Cardiac septum (tissue), 1 donor: ENCODE results near the gene MPPED2. TPM values are rescaled to one million over a fixed set of nuclear protein-coding genes. Genes with fewer than 3 reads are reported as not detected.

ENCODE experiments used
- DNase-seq: peaks from one replicate; pipeline ENCODE4 v3.0.0-alpha.2; 2020; ENCODE audit warnings: low spot score
- intact Hi-C: fragments of 100-400 bp; cut with DNase I; formaldehyde crosslinking; loops from one replicate; pipeline ENCODE4 v1.14.0; 2022
- total RNA-seq: library from RNA; stranded (reverse); fragmentation: NEBNext Ultra II Directional; extraction: Animal tissue kit (Norgen Biotek cat#: 25700); gene quantifications from one replicate; pipeline ENCODE4 v1.2.1, GENCODE V29; 2021
- donor health status: DM: no; HTN: no; CAD: no.

Gene MPPED2
- total RNA-seq, 1 donor from 2014 or later, result 8.2 TPM

DNA sequence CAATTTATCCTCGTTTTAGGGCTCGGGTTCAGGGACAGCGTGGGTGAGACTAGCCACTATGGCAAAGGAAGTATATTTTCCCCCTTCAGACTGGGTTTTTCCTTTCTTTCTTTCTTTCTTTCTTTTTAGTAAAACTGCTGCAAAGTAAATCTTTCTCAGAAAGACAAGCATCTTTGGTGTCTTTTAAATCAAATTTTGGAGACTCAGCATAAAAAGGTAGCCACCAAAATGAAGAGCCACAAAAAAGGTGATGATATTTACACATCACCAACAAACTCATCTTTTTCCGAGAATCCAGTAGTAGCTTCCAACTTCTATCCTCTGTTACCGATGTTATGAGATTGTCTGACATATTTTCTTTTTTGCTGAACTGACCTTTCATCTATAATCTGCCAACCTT is 88.6 kb downstream of the MPPED2 start:
- DNase-seq, result no peak
- intact Hi-C loops, result no loop called here

DNA sequence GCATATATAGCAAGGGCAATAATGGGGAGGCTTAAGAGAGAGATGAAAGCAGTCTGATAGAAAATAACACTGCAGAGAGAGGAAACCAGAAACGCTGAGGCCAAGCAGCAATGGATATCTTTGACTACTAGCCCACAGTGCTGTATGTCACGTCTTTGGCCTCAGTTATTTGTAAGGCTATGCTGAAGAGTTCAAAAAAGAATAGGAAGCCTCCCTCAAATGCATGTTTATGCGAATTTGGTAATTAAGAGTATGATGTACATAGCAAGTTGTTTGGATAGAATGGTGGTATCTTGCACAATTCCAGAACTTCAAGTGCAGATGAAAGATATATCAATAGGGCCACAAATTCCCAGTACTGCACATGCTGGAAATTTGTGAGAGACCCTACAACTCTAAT is 89.2 kb downstream of the MPPED2 start:
- intact Hi-C loops, result no loop called here
- DNase-seq, result no peak

DNA sequence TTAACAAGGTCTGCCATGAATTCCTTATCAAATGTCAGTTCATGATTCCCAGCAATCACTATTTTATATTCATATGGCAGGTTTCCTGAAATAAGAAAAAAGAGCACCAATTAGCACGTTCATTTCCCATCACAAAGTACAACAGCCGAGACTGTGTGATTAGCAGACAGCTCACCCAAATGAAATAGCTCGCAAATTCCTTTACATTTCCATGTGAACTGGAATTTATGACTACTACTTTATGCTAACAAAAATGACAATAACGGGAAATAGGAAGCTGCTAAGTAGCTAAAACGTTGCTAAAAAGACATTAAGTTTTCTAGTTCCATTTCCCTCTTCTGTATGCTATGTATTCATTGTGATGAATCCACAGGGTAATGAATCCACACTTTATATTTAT is 90.7 kb downstream of the MPPED2 start:
- intact Hi-C loops, result no loop called here
- no peak for DNase-seq

GRCh38 chr11:30489511-30489910 is 96.6 kb downstream of the MPPED2 start:
- no peak for DNase-seq
- intact Hi-C loops, result no loop called here

DNA sequence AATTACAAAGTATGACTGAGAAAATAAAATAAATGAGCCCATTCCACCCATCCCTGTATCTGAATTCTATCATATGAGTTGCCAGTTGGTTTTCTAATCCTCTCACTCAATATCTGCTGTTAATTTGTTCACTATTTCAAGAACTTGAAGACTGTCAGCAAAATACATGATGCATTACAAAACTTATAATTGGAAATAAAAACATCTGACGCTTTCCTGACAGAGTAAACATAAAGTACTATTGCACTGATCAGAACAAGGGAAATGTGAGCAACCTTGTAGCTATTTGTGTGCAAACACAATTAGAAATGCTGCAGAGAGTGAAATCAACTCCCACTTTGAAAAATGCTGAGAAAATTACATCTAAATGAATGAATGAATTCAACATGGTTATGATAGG is 97.1 kb downstream of the MPPED2 start:
- no peak for DNase-seq
- intact Hi-C loops, result no loop called here

DNA sequence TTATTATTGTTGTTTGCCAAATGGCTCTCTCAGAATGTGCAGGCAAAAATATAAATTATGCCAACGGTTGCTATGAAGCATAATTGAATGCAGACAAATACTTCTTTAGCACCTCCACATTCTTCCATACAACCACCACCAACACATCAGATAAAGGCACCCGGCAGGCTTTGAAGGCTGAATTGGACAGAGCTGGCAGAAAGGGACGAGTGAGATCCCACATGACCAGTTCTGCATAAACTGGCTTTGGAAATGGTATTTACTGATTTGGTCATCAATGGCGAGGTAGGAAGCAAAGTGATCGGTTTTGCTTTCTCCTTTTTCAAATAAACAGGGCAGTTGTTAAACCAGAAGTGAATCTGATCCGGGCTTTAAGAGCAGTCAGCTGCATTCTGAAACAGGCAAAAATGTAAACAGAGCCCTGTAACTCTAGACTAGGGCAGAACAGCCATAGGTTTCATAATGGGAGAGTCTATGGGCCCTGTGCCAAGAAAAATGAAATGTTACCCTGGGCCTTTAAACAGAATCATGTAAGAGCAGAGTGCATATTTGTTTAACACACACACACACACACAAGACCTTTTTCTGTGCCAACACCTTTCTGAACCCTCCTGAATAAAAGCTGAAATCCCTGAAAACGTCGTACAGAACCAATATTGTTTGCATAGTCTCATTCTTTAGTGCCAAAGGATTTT is 97.7 kb downstream of the MPPED2 start:
- no peak for DNase-seq
- intact Hi-C loops, result no loop called here

GRCh38 chr11:30487200-30487898 is 98.8 kb downstream of the MPPED2 start:
- no peak for DNase-seq
- intact Hi-C loops, result no loop called here

- no peak for DNase-seq
These were observed 100.4 kb downstream of the MPPED2 start for GRCh38 chr11:30485756-30486155.

DNA sequence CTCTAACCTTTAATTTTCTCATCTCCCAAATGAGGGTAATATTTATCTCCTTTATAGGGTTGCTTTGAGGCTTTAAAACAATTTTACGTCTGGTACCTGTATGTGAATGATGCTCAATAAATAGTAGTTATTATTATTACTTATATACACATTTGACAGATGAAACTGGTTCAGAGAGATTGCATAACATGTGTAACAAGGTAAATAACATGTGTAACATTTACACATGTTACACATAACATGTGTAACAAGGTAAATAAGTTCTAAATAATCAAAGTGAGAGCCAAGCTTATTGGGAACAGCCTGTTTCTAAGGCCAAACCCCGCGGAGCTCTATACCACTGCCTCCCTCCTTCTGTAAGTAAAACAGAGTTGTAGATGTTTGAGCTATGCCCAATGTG is 100.9 kb downstream of the MPPED2 start:
- DNase-seq, result no peak
- intact Hi-C loops, result no loop called here

More at GRCh38 chr11:30485756-30486155, 100.4 kb downstream of the MPPED2 start:
- intact Hi-C loops, result no loop called here

DNA sequence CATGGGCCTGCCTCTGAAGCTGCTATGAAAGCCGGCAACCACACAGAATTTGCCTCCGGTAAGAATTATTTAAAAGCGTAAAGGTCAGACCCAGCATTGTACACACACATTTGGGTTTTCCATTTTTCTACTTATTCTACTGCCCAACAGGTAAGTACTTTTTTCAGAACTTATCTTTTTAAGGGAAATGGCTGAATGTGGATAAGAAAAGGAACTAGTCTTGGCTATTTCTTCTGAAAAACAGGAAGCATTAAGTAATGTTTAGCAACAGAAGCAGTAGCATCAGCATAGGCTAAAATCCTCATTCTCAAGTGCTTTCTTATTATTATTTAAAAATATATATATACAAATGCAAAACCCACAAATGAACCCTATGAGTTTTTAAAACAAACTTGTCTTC is 103.1 kb downstream of the MPPED2 start:
- DNase-seq, result no peak
- intact Hi-C loops, result loop anchor here (2.0 kb wide), 1 partner anchor 102 kb away; no protein-coding TSS in a partner anchor

DNA sequence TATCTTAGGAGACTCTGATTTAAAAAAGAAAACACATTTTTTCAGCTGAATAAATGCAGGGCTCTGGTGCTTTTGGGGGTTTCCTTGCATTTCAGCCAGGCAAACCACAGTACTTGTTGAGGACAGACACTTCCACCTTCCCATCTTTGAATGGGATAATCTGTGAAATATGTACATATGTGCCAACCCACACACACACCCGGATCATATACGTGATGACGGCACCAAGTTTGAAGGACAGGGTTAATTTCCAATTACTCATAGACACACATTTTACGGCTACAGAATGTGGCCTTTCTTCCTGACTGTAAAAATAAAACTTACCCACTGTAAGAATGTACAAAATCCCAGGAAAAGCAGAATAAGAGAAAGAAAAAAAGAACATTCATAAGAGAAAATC is 104.4 kb downstream of the MPPED2 start:
- intact Hi-C loops, result loop anchor here (2.0 kb wide), 1 partner anchor 103 kb away; no protein-coding TSS in a partner anchor
- DNase-seq, result no peak

GRCh38 chr11:30481330-30481729 is 104.8 kb downstream of the MPPED2 start:
- intact Hi-C loops, result no loop called here
- DNase-seq, result no peak

GRCh38 chr11:30479899-30480298 is 106.3 kb downstream of the MPPED2 start:
- DNase-seq, result no peak
- intact Hi-C loops, result no loop called here

GRCh38 chr11:30478923-30479322 is 107.2 kb downstream of the MPPED2 start:
- intact Hi-C loops, result no loop called here
- peak; percentile 77 for DNase-seq

DNA sequence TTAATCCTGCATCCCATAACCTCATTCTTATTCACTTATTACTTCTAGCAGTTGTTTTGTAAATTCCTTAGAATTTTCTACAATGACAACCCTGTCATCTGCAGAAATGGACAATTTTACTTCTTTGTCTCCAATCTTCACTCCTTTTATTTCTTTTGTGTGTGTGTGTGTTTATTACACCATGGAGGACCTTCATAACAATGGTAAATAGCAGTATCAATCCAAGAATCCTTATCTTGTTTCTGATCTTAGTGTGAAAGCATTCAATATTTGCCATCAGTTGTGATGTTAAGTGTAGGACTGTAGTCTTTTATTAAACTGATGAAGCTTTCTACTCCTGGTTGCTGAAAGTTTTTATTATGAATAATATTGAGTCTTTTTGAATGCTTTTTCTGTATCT is 109.1 kb downstream of the MPPED2 start:
- DNase-seq, result no peak
- intact Hi-C loops, result no loop called here

GRCh38 chr11:30474151-30474954 is 111.8 kb downstream of the MPPED2 start:
- no peak for DNase-seq
- intact Hi-C loops, result no loop called here

DNA sequence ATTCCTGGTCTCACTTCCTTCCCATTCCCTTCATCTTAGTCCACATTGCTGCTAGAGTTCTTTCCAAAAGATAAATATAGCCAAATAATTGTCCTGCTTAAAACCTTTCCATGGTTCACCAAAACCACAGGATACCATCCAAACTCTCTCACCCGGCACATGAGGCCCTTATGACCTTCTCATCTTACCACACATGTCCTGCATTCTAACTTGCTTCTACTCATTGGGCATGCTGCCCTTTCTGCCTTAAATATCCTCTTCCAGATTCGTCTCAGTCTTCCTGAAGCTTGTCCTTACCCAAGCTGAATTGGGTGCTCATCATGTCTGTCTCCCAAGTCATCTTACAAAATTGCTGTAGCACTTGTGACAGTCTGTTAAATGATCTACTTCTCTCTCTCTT is 114.9 kb downstream of the MPPED2 start:
- intact Hi-C loops, result no loop called here
- DNase-seq, result no peak

GRCh38 chr11:30468881-30469280 is 117.3 kb downstream of the MPPED2 start:
- DNase-seq, result no peak
- intact Hi-C loops, result no loop called here

DNA sequence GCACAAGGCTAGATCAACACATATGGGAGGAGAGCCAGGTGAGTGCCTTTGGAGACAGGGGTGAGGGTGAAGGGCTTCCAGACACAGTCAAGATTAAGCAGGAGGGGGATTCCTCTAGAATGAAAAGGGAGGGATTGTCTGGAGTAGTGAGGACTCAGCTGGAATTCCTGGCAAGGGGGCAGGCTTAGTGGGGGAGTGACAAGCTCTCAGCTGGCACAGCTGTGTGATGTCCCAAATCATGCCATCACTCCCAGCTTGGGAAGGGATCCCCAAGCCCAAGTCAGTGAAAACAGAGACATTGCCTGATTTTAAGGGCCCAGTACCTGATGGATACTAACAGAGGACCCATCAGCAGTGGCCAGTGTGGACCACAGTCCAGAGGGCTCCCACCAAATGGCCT is 119.0 kb downstream of the MPPED2 start:
- intact Hi-C loops, result no loop called here
- DNase-seq, result no peak

- intact Hi-C loops, result no loop called here
These were observed 120.5 kb downstream of the MPPED2 start for GRCh38 chr11:30465623-30466022.

DNA sequence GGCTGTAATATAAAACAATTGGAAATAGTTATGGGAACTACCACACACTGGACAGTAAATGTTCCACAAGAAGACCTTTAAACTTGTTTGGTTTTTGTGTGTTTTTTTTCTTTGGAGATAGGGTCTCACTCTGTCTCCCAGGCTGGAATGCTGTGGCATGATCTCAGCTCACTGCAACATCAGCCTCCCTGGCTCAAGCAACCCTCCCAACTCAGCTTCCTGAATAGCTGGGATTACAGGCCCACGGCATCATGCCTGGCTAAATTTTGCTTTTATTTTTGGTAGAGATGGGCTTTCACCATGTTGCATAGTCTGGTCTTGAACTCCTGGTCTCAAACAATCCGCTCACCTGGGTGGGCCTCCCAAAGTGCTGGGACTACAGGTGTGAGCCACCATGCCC is 121.0 kb downstream of the MPPED2 start:
- intact Hi-C loops, result no loop called here
- no peak for DNase-seq

More at GRCh38 chr11:30465623-30466022, 120.5 kb downstream of the MPPED2 start:
- no peak for DNase-seq
